Measurements from ENCODE around the gene RNFT2.

The RNFT2 gene

GRCh38 chr12:116693286-116694227 is 44.6 kb upstream of the RNFT2 start:
- no peak for DNase-seq (ENCODE audit: low spot score)
- no peak for TF ChIP-seq CTCF (IDR thresholded peaks at IDR 0.05; ENCODE audit: extremely low read depth, missing control alignments)

- no peak for DNase-seq (ENCODE audit: low spot score)
- no peak for TF ChIP-seq CTCF (IDR thresholded peaks at IDR 0.05; ENCODE audit: extremely low read depth, missing control alignments)
Observed at GRCh38 chr12:116694653-116695463, 43.3 kb upstream of the RNFT2 start.

- no peak for DNase-seq (ENCODE audit: low spot score)
- TF ChIP-seq CTCF (IDR thresholded peaks at IDR 0.05; ENCODE audit: extremely low read depth, missing control alignments): no peak
Observed at GRCh38 chr12:116695464-116695725, 42.7 kb upstream of the RNFT2 start.

- peak; percentile 21 for TF ChIP-seq CTCF (IDR thresholded peaks at IDR 0.05; ENCODE audit: extremely low read depth, missing control alignments)
- peak; percentile 56 for DNase-seq (ENCODE audit: low spot score)
Observed at GRCh38 chr12:116697305-116697704, 40.8 kb upstream of the RNFT2 start.

GRCh38 chr12:116697716-116698115 is 40.4 kb upstream of the RNFT2 start:
- DNase-seq (ENCODE audit: low spot score): no peak
- no peak for TF ChIP-seq CTCF (IDR thresholded peaks at IDR 0.05; ENCODE audit: extremely low read depth, missing control alignments)

- no peak for TF ChIP-seq CTCF (IDR thresholded peaks at IDR 0.05; ENCODE audit: extremely low read depth, missing control alignments)
- DNase-seq (ENCODE audit: low spot score): no peak
Observed at GRCh38 chr12:116698116-116698515, 40.0 kb upstream of the RNFT2 start.

GRCh38 chr12:116698554-116699075 is 39.5 kb upstream of the RNFT2 start:
- no peak for TF ChIP-seq CTCF (IDR thresholded peaks at IDR 0.05; ENCODE audit: extremely low read depth, missing control alignments)
- DNase-seq (ENCODE audit: low spot score): no peak
